SK-N-MC (cell line): ENCODE data around the gene CCNQ.

ENCODE experiments used
- DNase-seq: peaks from one replicate; pipeline ENCODE4 v3.0.0-alpha.2; 2011; ENCODE audit warnings: low read depth, low spot score
- H3K27ac ChIP-seq: fragments of 200-600 bp; sonication (generic); 2 replicates; pipeline ENCODE4 v1.5.1; 2016; ENCODE audit warnings: mixed run types
- H3K36me3 ChIP-seq: fragments of 200-600 bp; sonication (generic); 2 replicates; pipeline ENCODE4 v1.6.1; 2017; ENCODE audit warnings: antibody characterized with exemption, low read length, mixed read lengths; ENCODE audit not compliant: insufficient read depth
- H3K4me3 ChIP-seq: fragments of 200-600 bp; sonication (generic); 2 replicates; pipeline ENCODE4 v1.5.1; 2016
- H3K9ac ChIP-seq: fragments of 200-600 bp; sonication (generic); 2 replicates; pipeline ENCODE4 v1.8.0; 2017; ENCODE audit warnings: mixed run types, mixed read lengths; ENCODE audit not compliant: insufficient read length
- H3K9me3 ChIP-seq: fragments of 200-600 bp; sonication (generic); 2 replicates; pipeline ENCODE4 v1.6.1; 2017; ENCODE audit warnings: low read depth, mild to moderate bottlenecking, antibody characterized with exemption, low read length, moderate library complexity, mixed read lengths
- EZH2 ChIP-seq: fragments of 200-600 bp; sonication (generic); IDR thresholded peaks from one replicate; pipeline ENCODE4 v1.6.1; 2017; ENCODE audit warnings: antibody characterized with exemption
- FOXP2 ChIP-seq: optimal IDR thresholded peaks from 2 replicates; pipeline ENCODE3; 2011; ENCODE audit warnings: mild to moderate bottlenecking, moderate library complexity; ENCODE audit not compliant: insufficient read depth; ENCODE audit errors: extremely low read length, control extremely low read depth
- POLR2AphosphoS5 ChIP-seq: IDR thresholded peaks from 2 replicates; pipeline ENCODE4 v1.6.1; 2012; ENCODE audit warnings: mild to moderate bottlenecking, low read depth, low read length, borderline replicate concordance

Gene CCNQ

DNA sequence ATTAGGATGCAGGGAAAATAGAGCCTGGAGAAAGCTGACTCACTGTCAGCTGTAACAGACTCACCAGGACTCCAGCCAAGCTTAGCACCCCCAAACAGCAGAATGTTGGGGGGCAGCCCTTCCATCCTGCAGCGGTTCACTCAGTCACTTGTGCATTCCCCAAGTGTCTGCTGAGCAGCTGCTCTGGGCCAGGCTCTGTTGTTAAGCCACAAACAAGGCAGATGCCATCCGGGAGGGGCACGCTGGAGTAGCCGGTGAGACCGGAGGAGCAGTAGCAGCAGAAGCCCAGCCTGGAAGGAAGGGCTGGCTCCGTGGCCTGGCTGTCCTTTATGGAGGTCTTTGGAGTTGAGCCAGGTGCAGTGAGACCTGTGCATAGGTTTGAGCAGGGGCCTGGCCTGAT lies 22.0 kb downstream of the CCNQ start:
- Histone ChIP-seq H3K9me3 (no peaks in the 10 kb centered on the region), H3K4me3 (no peak overlapping the region), H3K9ac (no peak overlapping the region), H3K27ac (no peak overlapping the region), H3K36me3 (no peaks in the 10 kb centered on the region)
- no peak for DNase-seq
- TF ChIP-seq EZH2, result no peak
- no peak for TF ChIP-seq POLR2AphosphoS5
- no peak for TF ChIP-seq FOXP2

DNA sequence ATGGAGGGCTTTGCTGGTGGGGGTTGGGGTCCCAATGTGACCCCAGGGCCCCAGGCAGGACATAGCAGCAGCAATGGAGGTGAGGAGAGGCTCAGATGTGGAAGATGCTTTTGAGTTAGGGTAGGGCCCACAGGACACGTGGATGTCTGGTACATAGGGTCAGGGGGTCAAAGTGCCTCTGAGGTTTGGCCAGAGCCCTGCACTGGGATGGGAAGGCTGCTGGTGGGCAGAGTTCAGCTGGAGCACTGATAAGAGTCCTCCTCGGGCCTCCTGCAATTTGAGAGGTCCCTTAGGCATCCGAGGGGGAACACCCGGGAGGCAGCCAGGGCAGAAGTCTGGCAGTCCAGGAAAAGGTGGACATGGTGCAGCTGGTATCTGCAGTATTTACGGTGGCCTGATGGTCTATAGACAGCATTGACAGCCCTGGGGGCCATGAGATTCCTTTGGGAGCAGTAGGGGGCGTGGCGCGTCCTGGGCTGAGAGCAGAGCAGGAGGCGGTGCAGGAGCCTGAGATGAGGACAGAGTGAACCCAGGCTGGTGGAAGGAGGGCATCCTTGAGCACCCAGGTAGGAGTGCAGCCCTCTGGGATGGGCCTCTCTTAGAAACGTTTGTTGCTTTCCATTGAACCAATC lies 22.6 kb downstream of the CCNQ start:
- H3K9me3 ChIP-seq, result no peaks in the 10 kb centered on the region
- no peak for TF ChIP-seq POLR2AphosphoS5
- no peak for TF ChIP-seq EZH2
- no peak for TF ChIP-seq FOXP2
- DNase-seq, result no peak
- no peaks in the 10 kb centered on the region for H3K36me3 ChIP-seq
- no peak overlapping the region for H3K27ac ChIP-seq
- no peak overlapping the region for H3K9ac ChIP-seq
- no peak overlapping the region for H3K4me3 ChIP-seq

DNA sequence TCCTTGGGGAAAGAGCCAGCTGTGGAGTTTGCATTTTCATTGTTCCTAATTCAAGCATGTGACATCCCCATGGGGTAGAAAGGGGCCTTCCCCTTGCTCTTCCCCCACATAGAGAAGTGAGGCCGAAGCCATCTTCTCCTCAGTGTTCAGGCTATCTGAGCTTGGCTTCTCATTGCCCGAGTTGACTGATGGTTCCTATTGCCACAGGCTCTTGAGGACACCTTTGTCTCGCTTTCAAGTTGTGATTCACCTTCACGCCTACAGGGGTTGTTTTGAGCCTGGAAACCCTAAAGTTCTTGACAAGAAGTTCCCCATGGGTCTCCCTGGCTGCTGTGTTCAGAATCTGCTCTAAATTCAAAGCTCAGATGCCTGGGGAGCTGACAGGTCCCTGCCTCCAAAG lies 25.0 kb downstream of the CCNQ start:
- H3K27ac ChIP-seq, result no peak overlapping the region
- H3K9ac ChIP-seq, result no peak overlapping the region
- DNase-seq, result no peak

DNA sequence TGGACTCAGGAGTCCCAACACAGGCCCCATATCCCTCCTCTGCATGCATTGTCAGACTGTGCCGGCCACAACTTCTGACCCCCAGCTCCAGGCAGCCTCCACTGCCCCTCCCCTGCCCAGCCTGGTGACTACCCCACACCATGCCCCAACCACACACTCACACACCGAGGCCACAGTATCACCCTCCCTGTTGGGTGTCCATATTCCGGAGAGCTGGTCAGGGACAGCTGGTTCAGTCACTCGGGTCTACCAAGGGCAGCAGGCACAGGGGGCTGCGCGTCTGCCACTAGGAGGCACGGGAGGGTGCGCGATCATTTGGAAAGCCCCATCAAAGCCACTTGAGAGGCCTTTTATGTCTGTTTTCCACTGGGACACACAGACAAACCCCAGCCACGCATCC lies 26.3 kb downstream of the CCNQ start:
- H3K36me3 ChIP-seq, result no peaks in the 10 kb centered on the region
- H3K9ac ChIP-seq, result no peak overlapping the region
- H3K27ac ChIP-seq, result no peak overlapping the region
- no peaks in the 10 kb centered on the region for H3K9me3 ChIP-seq
- TF ChIP-seq EZH2 (no peak), FOXP2 (no peak), POLR2AphosphoS5 (no peak)
- no peak overlapping the region for H3K4me3 ChIP-seq
- no peak for DNase-seq

More for the DNA sequence above, 25.0 kb downstream of the CCNQ start:
- TF ChIP-seq FOXP2, result no peak
- TF ChIP-seq POLR2AphosphoS5, result no peak
- TF ChIP-seq EZH2, result no peak
- Histone ChIP-seq H3K9me3 (no peaks in the 10 kb centered on the region), H3K36me3 (no peaks in the 10 kb centered on the region), H3K4me3 (no peak overlapping the region)

DNA sequence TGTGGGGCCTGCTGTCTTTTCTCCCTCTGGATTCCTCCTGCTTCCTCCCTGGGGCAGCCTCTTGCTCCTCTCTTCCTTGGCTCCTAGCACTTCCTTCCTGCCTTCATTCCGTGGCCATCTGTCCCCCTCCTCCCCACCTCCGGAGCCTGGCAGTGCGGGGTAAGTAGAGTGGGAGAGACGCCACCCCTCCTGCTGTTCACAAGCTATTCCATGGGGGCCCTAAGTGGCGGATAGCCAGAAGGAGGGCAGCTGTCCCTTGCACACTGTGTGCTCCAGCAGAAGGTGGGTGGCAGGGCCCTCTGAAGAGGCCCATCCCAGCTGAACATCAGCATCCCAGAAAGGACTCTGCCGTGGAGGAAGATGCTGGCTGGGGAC lies 27.4 kb downstream of the CCNQ start:
- Histone ChIP-seq H3K9me3 (no peaks in the 10 kb centered on the region), H3K4me3 (no peak overlapping the region), H3K27ac (no peak overlapping the region), H3K9ac (no peak overlapping the region), H3K36me3 (no peaks in the 10 kb centered on the region)
- no peak for DNase-seq
- TF ChIP-seq POLR2AphosphoS5, result no peak

DNA sequence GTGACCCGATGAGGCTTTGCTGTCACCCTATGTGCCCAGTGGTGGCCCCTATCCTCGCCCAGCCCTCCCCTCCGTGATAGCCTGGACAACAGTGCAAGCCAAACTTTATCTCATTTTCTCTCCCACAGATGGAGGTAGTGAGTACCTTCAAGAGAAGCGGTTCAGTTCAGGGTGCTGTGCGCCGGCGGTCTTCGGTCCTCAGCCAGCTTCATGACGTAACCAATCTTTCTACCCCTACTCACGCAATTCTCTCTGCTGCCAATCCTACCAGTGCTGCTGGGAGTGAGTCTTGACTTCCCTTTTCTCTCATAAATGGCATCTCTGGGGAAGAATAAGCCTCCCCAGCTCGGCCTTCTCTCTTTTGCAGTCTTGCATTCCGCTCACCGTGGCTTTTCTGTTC lies 29.5 kb downstream of the CCNQ start:
- H3K9me3 ChIP-seq, result no peaks in the 10 kb centered on the region
- TF ChIP-seq POLR2AphosphoS5, result no peak
- TF ChIP-seq FOXP2, result no peak
- no peak for TF ChIP-seq EZH2
- DNase-seq, result no peak

DNA sequence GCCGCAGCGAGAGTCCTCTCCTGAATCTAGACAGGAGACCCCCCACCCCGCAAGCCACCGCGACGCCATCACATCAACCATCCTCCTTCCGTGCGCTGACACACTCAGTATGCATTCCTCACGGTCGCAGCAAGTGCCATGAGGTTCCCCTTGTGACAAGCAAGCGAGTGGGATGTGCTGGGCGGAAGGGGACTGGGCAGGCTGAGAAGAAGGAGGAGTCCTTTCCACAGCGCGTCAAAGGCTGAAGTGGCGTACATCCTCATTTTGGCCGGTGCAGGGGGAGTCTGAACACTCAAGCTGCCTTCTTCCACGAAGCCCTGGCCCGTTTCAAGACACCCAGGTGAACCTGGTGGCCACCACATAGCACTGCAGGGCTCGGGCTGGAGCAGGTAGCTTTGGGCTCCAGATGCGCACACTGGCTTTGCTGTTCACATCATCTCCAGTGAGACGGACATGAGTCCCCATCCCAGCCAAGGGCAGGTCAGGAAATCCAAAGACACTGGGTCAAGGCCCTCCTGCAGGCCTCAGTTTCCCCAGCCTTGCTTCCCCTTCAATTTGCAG lies 30.4 kb downstream of the CCNQ start:
- no peak for DNase-seq
- Histone ChIP-seq H3K9me3 (no peaks in the 10 kb centered on the region), H3K9ac (no peak overlapping the region), H3K27ac (no peak overlapping the region), H3K36me3 (no peaks in the 10 kb centered on the region), H3K4me3 (no peak overlapping the region)
- TF ChIP-seq EZH2 (no peak), FOXP2 (no peak), POLR2AphosphoS5 (no peak)

More for the DNA sequence above, 29.5 kb downstream of the CCNQ start:
- Histone ChIP-seq H3K4me3 (no peak overlapping the region), H3K36me3 (no peaks in the 10 kb centered on the region), H3K9ac (no peak overlapping the region), H3K27ac (no peak overlapping the region)

DNA sequence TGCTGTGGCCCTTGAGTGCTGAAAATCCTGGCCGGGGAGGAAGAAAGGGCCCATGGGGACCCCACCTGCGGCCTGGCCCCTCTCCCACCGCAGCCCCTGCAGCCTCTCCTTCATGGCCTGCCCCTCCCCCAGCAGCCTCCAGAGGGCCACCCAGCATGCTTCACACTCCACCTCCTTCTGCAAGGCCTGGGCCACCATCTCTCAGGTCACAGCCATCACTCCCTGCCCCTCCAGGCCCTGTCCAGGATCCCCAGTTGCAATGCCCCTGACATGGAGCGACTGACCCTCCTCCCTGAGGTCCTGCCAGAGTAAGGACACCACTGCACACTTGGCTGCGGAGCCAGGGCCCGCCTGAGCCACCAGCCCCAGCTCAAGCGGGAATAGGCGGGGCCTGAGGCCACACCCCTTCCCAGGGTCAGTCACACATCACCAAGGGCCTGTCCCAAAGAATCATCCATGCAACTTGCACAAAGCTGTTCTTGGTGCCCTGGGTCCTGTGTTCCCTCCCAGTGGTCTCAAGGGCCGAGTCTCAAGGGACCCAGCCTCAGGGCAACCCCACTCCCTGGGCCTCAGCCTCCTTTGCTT lies 32.9 kb downstream of the CCNQ start:
- no peak overlapping the region for H3K4me3 ChIP-seq
- no peaks in the 10 kb centered on the region for H3K9me3 ChIP-seq
- no peak for DNase-seq
- H3K9ac ChIP-seq, result no peak overlapping the region
- H3K36me3 ChIP-seq, result no peaks in the 10 kb centered on the region; the same call in 1 of the 2 replicates
- no peak overlapping the region for H3K27ac ChIP-seq
- TF ChIP-seq EZH2, result no peak
- no peak for TF ChIP-seq POLR2AphosphoS5
- TF ChIP-seq FOXP2, result no peak
